OCI-LY3 (cell line): ENCODE data around the gene MMRN2.

Source experiments
- CTCF ChIP-seq: fragments of 200-600, 300-600 bp; sonication (generic); IDR thresholded peaks from 2 replicates; pipeline ENCODE4 v1.5.1; 2014; ENCODE audit warnings: antibody characterized with exemption, low read length, low read depth
- EZH2phosphoT487 ChIP-seq: fragments of 200-600 bp; shearing (Covaris generic); IDR thresholded peaks from 2 replicates; pipeline ENCODE4 v1.6.1; 2018; ENCODE audit warnings: antibody characterized with exemption, mixed run types, low read depth

- TF ChIP-seq CTCF: no peak
- TF ChIP-seq EZH2phosphoT487: no peak
Observed at GRCh38 chr10:86969421-86970041, 12.1 kb upstream of the MMRN2 start.
